ENCODE data around the gene WDR48.

WDR48 gene

DNA sequence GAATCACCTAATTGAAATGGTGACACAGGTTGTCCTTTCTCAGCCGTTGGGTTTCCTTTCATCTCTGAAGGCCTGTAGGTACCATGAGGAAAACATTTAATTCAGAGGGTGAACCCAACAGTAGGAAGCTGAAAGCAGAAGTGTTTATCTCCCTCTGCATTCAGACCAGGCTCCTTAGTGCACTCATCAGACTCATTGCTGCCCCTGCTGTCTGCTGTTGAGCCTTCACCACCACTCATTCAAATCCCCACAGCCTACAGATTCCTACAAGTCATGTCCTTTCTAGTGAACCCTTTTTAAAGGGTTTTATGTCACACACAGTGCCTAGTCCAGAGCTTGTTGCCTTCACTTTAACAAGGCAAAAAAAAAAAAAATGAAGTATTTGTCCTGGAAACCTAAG, 13.4 kb downstream of the WDR48 start:
- peak; percentile 63 for DNase-seq

DNA sequence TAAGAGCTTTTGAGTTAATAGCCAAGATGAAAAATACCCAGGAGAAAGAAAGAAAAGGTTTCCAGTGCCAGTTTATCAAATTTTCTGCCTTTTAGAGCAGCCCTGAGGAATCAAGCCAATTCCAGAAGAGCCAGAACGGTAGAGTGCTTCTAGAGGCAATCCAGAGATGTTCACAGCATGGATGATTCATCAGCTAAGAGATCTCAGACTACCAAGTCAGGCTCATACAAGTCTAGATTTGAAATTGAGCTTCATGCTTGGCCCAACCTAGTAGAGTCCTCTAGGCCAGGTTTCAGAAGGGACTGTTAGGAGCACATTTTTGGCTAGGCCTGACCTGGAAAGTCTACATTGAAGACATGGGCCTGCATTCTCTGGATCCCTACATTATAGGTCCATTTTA, 15.5 kb downstream of the WDR48 start:
- no peak for DNase-seq

DNA sequence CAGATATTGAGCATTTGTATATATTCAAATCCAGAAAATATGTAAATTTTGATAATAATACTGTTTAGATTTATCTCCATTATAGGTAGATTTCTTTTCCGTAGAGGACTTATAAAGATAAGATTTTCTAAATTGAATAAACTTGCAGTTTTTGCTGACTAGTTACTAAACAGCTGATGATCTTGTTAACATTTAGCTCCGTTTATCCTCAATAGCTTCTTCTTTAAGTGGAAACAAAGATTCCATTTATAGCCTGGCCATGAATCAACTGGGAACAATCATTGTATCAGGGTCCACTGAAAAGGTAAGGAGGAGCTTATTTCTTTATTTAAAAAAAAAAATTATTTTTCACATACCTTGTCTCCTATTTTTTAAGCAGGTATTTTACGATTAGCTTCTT, 16.7 kb downstream of the WDR48 start:
- no peak for DNase-seq

DNA sequence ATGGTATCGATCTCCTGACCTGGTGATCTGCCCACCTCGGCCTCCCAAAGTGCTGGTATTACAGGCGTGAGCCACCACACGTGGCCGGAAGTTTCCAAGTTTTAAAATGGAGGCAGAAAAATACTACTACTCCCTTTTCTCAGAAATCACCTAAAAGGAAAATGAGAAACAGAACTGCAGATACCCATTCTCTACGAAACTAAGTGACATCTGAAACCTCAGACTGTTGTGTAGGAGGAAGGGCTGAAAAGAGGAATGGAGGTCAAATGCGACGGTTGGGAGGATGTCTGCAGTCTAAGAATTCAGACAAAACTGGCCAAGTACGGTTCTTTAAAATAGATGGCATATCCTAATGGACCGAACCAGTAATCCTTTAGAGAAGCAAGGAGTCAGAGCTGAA, 24.1 kb downstream of the WDR48 start:
- no peak for DNase-seq

DNA sequence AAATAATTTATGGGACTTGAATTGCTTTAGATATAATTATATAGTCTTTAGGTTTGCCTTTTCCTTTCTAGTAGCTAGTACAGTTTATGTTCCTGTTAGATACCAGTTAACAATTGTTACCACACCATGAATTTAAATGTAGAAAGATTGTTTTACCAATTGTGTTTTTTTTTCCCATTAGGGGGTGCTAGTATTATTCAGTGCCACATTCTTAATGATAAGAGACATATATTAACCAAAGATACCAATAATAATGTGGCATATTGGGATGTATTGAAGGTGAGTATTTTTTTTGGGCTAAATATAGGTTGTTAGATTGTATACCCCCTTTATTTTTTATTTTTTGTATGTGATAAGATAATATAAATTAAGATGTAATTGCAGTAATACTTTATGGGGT, 27.7 kb downstream of the WDR48 start:
- DNase-seq, result no peak

DNA sequence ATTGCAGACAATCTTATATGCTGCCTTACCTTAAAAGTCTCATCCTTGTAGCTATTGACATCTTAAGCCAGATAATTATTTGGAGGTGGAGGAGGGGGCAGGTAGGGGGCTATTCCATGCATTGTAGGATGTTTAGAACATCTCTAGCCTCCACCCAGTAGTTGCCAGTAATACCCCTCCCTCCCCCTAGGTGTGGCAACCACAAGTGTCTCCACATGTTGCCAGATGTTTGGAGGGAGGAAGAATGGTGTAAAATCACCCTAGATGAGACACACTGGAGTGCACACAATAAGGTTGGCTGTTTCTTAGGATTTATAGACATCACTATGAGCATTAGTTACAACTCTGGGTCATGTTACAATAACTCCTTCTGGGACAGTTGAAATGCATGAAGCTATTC, 28.2 kb downstream of the WDR48 start:
- no peak for DNase-seq

DNA sequence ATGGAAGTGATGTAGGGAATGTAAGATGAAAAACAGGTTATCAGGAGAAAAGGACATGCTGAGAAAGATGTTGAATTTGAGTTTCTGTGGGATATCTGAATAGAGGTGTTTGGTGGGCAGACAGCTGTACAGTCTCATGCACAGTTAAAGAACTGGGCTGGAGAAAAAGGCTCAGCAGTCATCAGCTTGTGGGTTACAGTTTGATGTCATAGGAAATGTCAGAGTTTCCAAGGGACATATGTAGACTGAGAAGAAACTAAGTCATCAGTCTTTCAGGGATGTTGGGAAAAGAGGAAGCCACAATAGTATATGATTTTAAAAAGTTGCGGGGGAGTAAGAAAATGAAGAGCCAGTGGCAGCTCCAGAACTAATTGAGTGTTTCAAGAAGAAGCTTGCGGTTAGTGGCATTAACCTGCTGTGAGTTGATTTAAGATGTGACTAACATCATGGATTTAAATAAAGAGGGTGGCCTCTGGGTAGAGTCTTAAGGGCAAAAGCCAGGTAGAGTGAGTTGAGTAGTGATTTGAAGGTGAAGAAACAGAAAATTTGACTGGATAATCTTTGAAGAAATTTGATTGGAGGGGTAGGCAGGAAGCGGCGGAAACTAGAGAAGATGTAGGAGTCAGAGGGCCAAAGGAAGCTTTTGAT, 31.0 kb downstream of the WDR48 start:
- peak; percentile 11 for DNase-seq

DNA sequence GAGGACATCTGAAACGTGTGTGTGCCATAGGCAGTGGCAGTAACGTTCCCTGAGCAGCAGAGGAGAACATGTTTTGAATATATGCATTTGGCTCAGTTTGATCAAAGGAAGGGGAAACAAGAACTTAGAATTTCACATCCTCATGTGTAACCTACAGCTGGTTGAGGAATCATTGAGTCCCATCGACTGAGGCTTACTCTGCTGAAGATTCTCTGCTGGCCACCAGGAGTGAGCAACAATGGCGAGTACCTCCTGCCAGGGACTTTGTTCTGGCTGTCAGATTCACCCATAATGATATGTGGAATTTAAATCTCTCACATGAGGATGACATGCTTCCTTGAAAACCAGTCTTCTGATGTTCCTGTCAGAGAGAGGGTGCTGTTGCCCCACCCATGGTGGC, 34.3 kb downstream of the WDR48 start:
- no peak for DNase-seq

DNA sequence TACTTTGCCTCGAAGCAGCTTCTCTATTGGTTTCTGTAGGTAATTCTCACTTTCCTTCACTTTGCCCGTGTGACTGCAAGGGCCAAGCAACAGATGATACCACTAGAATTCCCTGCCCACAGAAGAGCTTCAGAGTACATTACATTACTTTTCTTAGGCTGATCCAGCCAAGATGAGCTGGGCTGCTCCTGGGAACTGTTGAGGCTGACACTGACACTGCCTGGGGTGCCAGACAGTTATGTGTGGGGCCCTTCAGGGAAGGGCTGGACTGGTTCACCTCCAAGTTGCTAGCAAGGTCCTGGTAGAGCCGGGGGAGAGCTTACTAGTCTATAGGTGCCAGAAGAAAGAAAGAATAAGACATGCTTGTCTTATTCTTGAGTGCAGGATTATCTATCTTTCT, 36.6 kb downstream of the WDR48 start:
- no peak for DNase-seq

DNA sequence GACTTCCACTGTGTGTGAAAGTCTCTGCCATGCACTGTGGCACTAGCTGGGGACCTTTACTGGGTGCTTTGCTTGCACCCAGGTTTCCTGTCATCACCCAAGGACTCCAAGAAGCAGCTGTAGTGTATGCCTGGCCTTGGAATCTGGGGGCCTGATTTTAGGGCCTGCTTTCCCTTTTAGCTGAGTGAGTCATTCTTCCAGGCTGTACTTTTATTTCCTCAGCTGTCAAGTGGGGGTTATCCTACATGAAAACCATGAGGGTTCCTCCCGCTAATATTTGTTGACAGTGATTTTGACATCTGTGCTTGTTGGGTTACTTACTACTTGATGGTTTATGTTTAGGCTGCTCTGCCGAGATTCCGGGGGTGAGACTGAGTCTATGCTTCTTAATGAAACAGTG, 37.1 kb downstream of the WDR48 start:
- DNase-seq, result no peak

DNA sequence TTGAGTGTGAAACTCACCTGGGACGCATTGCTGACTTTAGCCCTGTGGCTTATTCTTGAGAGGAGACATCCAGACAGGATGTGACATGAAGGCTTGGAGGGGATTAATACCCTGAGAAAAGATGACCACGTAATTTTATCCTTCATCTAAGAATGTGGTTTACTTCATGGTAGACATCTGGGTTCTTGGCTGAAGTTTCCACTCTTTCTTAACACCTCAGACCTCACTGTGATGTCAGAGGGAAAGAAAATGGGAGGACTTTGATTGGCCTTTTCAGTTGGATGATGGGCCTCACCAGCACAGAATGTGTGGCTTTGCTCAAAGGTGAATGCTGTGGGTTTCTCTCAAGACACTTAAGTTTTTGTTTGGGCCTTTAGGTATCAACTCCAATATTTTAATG, 39.1 kb downstream of the WDR48 start:
- DNase-seq, result peak; percentile 16

DNA sequence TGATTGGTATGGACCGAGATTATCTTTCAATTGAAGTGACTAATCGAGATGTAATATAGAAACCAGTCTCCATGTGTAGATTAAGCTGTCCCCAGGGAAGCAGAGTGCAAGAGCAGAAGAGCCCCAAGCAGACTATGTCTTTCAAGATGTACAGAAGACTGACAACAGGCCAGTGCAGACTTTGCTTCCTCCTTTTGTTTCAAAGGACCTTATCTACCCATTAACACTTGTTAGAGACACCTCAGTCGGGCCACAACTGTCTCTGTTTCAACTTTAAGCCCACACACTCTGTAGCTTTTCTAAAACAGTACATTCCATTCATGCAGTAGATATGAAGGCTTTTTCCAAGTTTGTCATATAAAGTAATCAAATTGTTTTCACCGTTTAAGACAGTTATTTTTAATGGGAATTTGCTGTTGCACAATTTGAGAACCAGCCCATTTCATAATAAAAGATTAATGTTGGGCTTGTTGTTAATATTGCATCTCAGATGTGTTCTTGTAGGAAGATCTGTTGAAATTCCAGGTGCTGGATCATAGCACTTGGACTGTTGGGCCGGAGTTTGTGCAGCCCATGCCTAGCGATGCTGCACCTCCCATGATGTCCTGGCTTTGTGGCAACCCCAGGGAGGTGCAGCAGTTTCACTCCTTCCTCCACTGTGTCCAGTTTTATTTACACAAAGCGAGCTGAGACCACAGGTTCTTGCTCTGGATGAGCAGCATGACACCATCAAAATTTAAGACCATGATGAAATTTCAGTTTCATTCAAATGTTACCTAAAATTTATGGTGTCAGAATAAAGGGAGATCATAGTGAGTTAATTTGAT, 43.2 kb downstream of the WDR48 start:
- DNase-seq, result no peak

DNA sequence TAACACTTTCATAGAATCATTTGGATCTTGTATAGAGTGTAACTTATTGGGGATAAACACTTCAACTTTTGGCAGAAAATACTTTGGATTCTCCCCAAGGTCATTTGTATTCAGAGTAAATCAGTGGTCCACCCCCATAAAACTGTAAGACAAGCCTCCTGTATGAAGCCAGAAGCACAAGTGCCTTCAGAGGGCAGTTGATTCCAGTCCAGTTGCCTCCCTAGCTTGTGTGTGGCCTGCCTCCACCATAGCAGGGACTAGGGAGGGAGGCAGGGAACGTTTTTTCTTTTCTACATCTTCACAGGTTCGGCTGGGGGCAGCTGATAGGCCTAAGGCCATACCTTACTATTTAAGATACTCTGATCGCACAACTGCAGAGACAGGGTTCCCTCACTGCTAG, 44.0 kb downstream of the WDR48 start:
- no peak for DNase-seq

DNA sequence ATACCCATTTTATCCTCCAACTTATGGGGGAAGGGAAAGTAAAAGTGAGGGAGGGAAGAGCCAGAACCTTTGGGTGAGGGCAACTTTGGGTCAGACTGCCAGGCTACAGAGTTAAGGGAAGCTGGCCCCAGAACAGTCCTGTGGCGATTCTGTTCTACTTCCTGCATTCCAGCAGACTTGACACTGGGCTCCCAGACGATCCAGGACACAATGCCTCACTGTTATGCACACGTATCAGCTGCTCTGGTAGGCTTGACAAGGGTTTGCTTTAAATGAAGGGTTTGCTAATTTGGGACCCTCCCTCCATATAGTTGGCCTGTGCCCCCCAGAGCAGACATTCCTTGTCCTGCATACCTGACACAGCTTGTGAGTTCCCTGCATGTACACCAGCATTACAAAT, 45.0 kb downstream of the WDR48 start:
- DNase-seq, result no peak

DNA sequence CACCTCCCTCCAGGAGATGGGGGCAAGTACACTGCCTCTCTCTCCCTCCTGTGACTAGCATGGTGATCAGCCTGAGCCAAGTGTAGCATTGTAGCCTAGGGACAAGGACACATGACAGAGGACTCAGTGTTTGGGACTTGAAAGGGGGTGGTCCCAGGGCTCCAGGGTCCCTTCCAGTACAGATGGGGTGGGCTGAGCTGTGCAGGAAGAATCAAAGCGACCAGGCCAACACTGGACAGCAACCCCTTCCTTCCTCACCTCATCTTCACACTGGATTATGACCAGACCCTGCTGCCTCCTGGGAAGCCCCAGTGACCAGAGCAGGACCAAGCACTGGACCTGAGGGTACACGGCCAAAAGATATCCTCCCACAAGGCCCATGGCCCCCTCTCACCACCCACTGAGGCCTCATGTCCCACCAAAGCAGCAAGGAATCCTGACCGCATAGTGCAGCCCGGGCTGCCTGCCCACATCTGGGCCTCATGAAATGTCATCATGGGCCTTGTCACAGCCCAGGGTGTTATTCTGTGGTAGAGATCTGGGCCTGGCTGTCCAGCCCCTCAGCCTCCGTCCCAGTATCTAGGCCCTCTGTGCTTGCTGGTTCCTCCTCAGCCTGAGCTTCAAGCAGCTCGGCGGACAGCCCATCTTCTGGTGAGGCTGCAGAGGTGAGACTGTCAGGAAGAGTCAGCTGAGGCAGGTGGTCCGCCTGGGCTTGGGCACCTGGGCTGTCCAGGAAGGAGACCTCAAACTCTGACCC, 46.1 kb downstream of the WDR48 start:
- no peak for DNase-seq

DNA sequence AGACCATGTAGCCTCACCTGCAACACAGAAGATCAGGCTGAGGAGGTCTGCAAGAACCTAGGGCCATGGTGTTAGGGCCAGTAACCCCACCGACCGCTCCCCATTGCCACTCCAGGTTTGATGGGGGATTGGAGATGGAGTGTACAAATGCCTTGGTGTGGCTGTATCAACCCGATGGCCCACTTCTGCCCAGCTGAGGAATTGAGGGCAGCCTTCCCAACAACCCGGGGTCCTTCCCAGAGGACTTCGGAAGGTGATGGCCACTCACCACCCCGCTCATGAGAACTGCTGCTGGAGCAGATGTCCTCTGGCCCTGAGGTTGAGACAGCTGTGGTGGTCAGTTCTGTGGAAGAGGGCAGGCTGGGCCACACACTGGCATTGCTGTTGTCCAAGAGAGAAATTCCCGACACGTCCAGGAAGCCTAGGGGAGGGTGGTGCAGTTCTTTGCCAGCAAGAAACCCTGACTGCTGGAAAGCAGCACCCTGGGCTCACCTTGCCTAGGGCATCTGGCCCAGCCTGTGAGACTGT, 46.7 kb downstream of the WDR48 start:
- DNase-seq, result no peak

DNA sequence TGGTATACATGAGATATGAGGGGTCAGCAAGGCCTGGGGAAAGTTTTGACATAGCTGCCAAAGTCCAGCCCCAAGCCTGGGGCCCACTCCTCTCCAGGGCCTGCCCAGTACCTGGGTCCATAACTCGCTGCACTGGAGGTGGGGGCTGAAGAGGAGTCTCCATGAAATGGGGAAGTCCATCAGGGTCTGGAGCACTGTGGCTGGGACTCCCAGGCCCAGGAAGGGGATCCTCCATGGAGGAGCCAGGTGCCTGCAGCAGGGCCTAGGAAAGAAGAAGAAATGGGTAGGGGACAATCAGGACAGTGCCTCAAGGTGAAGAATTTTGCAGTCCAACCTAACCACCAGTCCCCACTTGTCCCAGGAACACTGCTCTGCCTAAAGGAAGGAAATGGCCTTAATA, 47.4 kb downstream of the WDR48 start:
- DNase-seq, result no peak

DNA sequence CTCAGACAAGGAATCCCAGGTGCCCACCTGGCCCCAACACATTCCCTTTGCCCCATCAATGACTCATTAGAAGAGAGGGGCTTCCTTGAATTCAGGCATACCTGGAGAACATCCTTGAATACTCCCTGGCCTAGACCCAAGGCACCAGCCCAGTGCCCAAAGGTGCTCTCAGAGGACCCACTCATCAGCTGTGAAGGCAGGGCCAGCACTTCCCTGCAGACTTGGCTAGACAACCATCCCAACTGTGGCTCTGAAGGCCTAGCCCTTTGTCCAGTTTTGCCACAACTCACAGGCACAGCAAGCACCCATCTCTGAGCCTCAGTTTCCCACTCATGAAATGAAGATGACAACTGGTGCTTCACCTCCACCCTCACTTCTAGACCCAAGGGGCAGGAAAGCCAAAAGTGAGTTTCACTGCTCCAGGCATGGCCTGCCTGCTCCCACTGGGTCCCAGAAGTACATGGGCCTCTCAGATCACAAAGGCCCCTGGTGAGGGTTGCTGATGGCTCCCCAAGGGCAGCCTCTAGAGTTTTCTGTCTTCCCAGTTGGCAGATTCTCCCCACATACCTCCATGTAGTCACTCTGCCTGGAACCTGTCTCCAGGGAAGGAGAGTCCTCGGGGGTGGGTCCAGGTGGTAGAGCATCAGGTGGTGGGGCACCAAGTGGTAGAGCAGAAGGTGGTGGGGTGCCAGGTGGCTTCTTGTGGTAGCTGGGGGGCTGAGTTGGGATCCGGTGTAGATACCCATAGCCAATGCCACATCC, 48.1 kb downstream of the WDR48 start:
- no peak for DNase-seq

DNA sequence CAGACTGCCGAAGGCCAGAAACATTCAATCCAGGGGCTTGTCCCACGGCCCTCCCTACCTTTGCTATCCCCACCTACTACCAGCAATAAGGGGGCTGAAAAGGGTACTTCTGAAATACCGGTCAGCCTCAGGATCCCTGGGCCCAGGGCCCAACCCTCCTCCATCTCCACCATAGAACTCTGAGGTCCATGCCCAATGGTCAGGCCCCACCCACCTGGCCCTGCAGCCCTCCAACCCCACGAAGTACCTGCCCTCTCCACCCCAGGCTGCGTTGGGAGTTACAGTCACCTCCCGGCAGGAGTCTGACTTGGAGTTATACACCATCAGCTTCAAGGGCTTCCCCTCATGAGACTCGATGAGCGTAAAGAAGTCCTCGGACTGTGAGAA, 48.7 kb downstream of the WDR48 start:
- DNase-seq, result no peak

DNA sequence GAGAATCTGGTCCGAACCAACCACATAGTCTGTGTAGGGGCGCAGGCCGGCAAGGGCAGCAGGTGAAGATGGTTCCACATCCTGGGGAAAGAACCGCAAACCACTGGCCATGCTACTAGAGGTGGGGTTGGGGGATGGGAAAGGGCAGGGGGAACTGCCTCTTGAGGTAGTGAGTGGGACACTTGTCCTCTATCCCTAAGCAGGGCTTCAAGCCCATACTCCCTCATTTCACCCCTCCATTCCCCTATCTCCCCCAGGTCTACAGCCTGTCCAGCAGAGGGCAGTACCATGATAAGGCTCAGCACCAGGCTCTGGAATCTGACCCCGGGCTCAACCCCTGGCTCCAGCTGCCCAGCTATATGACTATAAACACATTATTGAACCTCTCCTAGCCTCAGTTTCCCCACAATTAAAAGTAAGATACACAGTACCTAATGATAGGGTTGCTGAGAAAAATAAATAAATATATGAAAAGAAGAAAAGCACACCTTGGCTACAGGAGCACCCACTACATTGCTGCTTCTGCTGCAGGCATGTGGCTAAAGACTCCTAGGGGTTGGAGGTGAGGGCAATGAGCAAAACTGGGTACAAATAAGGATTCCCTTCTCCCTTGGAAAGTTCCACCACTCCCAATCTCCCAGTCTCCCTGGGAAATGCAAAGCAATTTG, 49.3 kb downstream of the WDR48 start:
- peak; percentile 66 for DNase-seq

DNA sequence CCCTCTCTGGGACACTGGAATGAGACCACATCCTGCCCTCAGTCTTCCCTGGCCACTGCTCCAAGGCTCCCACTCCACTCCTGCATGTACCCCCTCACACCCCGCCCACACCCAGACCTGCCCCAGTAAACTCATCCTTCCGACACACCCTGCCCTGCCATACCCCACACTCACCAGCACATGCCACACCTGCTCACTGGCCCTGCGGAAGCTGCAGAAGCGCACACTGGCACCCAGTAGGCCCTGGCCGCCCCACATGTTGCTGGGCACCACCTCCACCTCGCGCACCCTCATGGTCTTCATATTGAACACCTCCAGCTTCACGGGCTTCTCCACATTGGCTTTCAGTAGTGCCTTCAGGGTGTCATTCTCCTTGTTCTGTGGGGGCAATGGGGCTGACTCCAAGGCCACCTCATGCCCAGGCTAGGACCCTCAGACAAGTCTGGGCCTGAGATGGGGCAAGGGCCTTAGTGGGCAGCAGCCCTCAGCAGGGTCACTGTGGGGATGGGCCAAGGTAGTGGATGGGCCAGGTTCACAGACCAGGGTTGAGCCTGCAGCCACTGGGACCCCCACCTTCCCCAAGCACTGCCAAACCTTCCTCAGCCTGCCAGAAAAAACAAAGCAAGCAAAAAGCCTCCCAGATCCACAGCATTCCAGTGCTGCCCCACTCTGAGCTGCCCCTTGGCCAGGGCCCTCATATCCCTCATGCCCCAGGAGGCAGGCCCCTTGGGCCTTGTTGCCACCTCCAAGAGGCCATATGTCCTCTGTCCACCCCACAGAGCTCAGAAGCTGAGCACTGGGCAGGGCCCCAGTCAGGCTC, 50.9 kb downstream of the WDR48 start:
- no peak for DNase-seq

DNA sequence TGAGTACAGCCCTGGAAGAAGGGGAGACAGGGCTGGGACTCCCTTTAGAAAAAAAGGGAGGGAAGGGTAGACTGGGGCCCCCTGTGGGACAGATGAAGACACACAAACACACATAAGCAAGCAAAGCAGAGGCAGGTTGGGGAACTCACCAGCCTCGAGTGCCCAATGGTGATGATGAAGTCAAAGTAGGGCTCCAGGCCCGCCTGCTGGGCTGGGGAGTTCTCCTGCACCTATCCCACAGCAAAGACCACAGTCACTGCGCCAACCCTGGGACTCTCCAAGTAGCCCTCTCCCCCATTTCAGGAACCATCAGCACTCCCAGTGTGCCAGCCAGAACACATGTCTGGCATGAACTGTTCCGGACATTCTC, 51.5 kb downstream of the WDR48 start:
- DNase-seq, result no peak

Data from inflammatory macrophage treated with lipopolysaccharide for 4 hours (primary cell).